OCI-LY7 (cell line): ENCODE data around the gene RHOT1.

ENCODE experiments used
- EZH2phosphoT487 ChIP-seq: fragments of 200-600 bp; sonication (generic); IDR thresholded peaks from 2 replicates; pipeline ENCODE4 v1.6.1; 2018; ENCODE audit warnings: low read depth, borderline replicate concordance, mild to moderate bottlenecking, mixed run types, antibody characterized with exemption, low read length, moderate library complexity, mixed read lengths
- TF ChIP-seq, protein P1 (sequence below): fragments of 200-600 bp; sonication (generic); conservative IDR thresholded peaks from 2 replicates; pipeline ENCODE4 v1.5.1; 2014; ENCODE audit warnings: mild to moderate bottlenecking, antibody characterized with exemption, low read length, moderate library complexity, mixed read lengths

DNA sequence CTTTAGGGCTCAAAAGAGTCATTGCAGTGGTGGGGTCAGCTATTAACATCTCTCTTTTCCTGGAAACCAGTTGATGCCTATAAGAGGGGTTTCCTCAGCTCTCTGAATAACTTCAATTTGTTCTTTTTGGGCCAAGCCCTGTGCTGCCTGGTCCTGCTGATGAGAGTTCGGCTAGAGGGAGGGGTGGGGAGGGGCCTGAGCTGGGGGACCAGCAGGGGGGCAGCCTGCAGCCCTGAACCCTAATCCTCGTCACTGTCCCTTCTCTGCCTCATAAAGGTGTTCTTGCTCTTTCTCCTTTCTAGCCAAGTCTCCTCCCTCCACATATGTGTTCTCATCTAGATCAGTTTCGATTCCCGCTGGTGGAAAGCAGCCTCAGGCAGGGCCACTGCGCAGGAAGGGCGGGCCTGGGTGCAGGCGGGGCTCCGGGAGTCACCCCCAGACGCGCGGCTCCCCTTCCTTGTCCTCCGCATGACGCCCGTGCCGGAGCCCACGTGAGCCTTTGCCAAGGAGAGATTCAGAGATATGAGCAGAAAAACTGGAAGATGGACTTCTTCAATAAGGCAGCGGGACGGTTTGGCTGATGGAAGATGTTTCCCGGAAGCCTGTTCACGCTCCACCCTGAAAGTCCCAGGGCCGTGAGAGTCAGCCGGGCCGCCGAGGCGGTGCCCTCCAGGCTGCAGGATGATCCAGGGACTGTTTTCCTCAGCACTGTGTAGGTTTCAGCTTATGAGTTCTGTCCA, 15.0 kb upstream of the RHOT1 start:
- TF ChIP-seq, protein P1, sequence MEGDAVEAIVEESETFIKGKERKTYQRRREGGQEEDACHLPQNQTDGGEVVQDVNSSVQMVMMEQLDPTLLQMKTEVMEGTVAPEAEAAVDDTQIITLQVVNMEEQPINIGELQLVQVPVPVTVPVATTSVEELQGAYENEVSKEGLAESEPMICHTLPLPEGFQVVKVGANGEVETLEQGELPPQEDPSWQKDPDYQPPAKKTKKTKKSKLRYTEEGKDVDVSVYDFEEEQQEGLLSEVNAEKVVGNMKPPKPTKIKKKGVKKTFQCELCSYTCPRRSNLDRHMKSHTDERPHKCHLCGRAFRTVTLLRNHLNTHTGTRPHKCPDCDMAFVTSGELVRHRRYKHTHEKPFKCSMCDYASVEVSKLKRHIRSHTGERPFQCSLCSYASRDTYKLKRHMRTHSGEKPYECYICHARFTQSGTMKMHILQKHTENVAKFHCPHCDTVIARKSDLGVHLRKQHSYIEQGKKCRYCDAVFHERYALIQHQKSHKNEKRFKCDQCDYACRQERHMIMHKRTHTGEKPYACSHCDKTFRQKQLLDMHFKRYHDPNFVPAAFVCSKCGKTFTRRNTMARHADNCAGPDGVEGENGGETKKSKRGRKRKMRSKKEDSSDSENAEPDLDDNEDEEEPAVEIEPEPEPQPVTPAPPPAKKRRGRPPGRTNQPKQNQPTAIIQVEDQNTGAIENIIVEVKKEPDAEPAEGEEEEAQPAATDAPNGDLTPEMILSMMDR, result no peak
- TF ChIP-seq EZH2phosphoT487, result no peak
